ENCODE measurements around the gene CCNE1. TPM values are rescaled to one million over a fixed set of nuclear protein-coding genes. Genes with fewer than 3 reads are reported as not detected.
A peak's percentile ranks its signal among the peaks of the same experiment; 100 is the strongest.

Gene CCNE1
- total and polyA plus RNA-seq, 9 of the 15 experiments (the other 6 are each of a cell fraction or from before 2014, with no cell fraction given), result 6.2 to 41.0 (median 31.6) TPM

DNA sequence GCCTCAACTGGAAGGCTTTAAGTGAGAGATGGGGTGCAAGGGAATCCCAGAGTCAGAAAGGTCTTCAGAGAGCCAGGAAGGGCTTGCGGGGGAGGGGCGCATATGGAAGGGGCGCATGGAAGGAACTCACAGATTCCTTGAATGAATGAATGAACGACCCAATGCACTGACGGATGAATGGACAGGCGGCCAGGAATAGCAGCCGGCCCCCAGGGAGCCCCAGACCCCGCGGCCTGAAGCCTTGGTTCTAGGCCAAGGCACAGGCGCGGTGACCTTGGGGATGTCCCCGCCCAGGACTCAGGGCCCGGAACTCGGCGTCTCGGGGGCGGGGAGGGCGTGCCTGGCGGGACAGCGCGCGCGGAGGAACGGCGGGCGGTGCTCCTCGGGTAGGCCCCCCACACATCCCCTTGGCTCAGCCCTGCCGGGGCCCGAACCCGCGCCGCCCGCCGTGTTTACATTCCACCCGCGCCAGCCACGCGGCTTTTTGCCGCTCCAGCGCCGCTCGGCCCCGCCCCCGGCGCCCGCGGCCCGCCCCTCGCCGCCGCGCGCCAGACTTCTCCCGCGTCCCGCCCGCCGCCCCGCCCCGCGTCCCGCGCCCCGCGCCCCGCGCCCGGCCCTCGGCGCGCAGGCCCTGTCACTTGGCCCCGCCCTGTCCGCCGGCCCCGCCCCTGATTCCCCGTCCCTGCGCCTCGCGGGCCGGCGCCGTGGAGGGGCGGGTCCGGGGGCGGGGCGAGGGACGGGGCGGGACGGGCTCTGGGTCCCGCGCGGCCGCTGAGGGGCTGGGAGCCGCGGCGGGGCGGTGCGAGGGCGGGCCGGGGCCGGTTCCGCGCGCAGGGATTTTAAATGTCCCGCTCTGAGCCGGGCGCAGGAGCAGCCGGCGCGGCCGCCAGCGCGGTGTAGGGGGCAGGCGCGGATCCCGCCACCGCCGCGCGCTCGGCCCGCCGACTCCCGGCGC is at the start of gene CCNE1 (continued):
- TF ChIP-seq, protein P1, sequence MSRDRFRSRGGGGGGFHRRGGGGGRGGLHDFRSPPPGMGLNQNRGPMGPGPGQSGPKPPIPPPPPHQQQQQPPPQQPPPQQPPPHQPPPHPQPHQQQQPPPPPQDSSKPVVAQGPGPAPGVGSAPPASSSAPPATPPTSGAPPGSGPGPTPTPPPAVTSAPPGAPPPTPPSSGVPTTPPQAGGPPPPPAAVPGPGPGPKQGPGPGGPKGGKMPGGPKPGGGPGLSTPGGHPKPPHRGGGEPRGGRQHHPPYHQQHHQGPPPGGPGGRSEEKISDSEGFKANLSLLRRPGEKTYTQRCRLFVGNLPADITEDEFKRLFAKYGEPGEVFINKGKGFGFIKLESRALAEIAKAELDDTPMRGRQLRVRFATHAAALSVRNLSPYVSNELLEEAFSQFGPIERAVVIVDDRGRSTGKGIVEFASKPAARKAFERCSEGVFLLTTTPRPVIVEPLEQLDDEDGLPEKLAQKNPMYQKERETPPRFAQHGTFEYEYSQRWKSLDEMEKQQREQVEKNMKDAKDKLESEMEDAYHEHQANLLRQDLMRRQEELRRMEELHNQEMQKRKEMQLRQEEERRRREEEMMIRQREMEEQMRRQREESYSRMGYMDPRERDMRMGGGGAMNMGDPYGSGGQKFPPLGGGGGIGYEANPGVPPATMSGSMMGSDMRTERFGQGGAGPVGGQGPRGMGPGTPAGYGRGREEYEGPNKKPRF (IDR thresholded peaks at IDR 0.05; ENCODE audit: low read depth, low read length), result no peak
- TF ChIP-seq, protein P2, sequence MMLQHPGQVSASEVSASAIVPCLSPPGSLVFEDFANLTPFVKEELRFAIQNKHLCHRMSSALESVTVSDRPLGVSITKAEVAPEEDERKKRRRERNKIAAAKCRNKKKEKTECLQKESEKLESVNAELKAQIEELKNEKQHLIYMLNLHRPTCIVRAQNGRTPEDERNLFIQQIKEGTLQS (IDR thresholded peaks at IDR 0.05), result no peak
- TF ChIP-seq, protein P2 (CRISPR knock-in tag; conservative IDR thresholded peaks at IDR 0.05), result no peak
- TF ChIP-seq ZNF354B (CRISPR knock-in tag; IDR thresholded peaks at IDR 0.05) (no peak), ETV1 (tag; conservative IDR thresholded peaks at IDR 0.05; ENCODE audit: low read depth) (no peak; the same call in 1 of the 2 replicates), ZNF217 (CRISPR knock-in tag; IDR thresholded peaks at IDR 0.05) (no peak), SAP30 (IDR thresholded peaks at IDR 0.05; ENCODE audit: borderline replicate concordance, insufficient read depth, low read depth, low read length, poor library complexity, severe bottlenecking) (peak; percentile 70), PCBP2 (IDR thresholded peaks at IDR 0.05; ENCODE audit: low read depth, low read length, poor library complexity, severe bottlenecking) (no peak), CREB1 (IDR thresholded peaks at IDR 0.05) (peak; percentile 53; the same call in 1 of the 2 replicates), CREB1 (CRISPR knock-in tag; IDR thresholded peaks at IDR 0.05) (0 out of 2 replicates have a peak, but pooled peaks have one; percentile 25), HMG20A (CRISPR knock-in tag; conservative IDR thresholded peaks at IDR 0.05) (no peak), XRCC4 (IDR thresholded peaks at IDR 0.05; ENCODE audit: extremely low read depth, insufficient read depth, insufficient read length) (no peak), OTX1 (CRISPR knock-in tag; IDR thresholded peaks at IDR 0.05) (no peak), ZNF175 (CRISPR knock-in tag; IDR thresholded peaks at IDR 0.05; ENCODE audit: low read depth) (no peak), SMARCB1 (IDR thresholded peaks at IDR 0.05; ENCODE audit: insufficient read length, low read depth) (no peak), CBX5 (IDR thresholded peaks at IDR 0.05; ENCODE audit: borderline replicate concordance, low read depth) (no peak), MAFG (tag; conservative IDR thresholded peaks at IDR 0.05) (no peak), ZBED1 (IDR thresholded peaks at IDR 0.05) (peak; percentile 50; the same call in 1 of the 2 replicates)
- TF ChIP-seq, protein P3, sequence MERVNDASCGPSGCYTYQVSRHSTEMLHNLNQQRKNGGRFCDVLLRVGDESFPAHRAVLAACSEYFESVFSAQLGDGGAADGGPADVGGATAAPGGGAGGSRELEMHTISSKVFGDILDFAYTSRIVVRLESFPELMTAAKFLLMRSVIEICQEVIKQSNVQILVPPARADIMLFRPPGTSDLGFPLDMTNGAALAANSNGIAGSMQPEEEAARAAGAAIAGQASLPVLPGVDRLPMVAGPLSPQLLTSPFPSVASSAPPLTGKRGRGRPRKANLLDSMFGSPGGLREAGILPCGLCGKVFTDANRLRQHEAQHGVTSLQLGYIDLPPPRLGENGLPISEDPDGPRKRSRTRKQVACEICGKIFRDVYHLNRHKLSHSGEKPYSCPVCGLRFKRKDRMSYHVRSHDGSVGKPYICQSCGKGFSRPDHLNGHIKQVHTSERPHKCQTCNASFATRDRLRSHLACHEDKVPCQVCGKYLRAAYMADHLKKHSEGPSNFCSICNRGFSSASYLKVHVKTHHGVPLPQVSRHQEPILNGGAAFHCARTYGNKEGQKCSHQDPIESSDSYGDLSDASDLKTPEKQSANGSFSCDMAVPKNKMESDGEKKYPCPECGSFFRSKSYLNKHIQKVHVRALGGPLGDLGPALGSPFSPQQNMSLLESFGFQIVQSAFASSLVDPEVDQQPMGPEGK (CRISPR knock-in tag; IDR thresholded peaks at IDR 0.05; ENCODE audit: borderline replicate concordance), result no peak
- TF ChIP-seq, protein P4, sequence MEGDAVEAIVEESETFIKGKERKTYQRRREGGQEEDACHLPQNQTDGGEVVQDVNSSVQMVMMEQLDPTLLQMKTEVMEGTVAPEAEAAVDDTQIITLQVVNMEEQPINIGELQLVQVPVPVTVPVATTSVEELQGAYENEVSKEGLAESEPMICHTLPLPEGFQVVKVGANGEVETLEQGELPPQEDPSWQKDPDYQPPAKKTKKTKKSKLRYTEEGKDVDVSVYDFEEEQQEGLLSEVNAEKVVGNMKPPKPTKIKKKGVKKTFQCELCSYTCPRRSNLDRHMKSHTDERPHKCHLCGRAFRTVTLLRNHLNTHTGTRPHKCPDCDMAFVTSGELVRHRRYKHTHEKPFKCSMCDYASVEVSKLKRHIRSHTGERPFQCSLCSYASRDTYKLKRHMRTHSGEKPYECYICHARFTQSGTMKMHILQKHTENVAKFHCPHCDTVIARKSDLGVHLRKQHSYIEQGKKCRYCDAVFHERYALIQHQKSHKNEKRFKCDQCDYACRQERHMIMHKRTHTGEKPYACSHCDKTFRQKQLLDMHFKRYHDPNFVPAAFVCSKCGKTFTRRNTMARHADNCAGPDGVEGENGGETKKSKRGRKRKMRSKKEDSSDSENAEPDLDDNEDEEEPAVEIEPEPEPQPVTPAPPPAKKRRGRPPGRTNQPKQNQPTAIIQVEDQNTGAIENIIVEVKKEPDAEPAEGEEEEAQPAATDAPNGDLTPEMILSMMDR (IDR thresholded peaks at IDR 0.05 in 2 of 3, conservative IDR thresholded peaks at IDR 0.05 in 1 of 3; ENCODE audit: insufficient read depth in 2 of 3, low read depth in 1 of 3, low read length in 3 of 3), result no peak
